T follicular helper cell (primary cell): Measurements from ENCODE around the gene PRR36.

Experiments used
- DNase-seq: peaks from one replicate; pipeline ENCODE4 v3.0.0-alpha.2; 2020; ENCODE audit warnings: low read depth

Gene PRR36

GRCh38 chr19:7872306-7873204 lies 1.6 kb downstream of the PRR36 start:
- DNase-seq = no peak

- DNase-seq = peak; percentile 90
Measured at GRCh38 chr19:7871437-7872305, 2.5 kb downstream of the PRR36 start.

GRCh38 chr19:7870571-7871436 lies 3.4 kb downstream of the PRR36 start:
- peak; percentile 45 for DNase-seq

- DNase-seq = peak; percentile 58
Measured at GRCh38 chr19:7869910-7870511, 4.2 kb downstream of the PRR36 start.

GRCh38 chr19:7869453-7869909 lies 4.7 kb downstream of the PRR36 start:
- DNase-seq = peak; percentile 78

GRCh38 chr19:7868671-7869452 lies 5.3 kb downstream of the PRR36 start:
- DNase-seq = peak; percentile 75

GRCh38 chr19:7868326-7868670 lies 5.9 kb downstream of the PRR36 start:
- no peak for DNase-seq

GRCh38 chr19:7867092-7867844 lies 6.9 kb downstream of the PRR36 start:
- DNase-seq = no peak

GRCh38 chr19:7866399-7867091 lies 7.6 kb downstream of the PRR36 start:
- DNase-seq = no peak

GRCh38 chr19:7865262-7865911 lies 8.8 kb downstream of the PRR36 start:
- no peak for DNase-seq

GRCh38 chr19:7864690-7865074 lies 9.5 kb downstream of the PRR36 start:
- DNase-seq = no peak

GRCh38 chr19:7863971-7864689 lies 10.1 kb downstream of the PRR36 start:
- DNase-seq = no peak

- DNase-seq = no peak
Measured at GRCh38 chr19:7863157-7863970, 10.8 kb downstream of the PRR36 start.

GRCh38 chr19:7862413-7862951 lies 11.7 kb downstream of the PRR36 start:
- DNase-seq = peak; percentile 73

- no peak for DNase-seq
Measured at GRCh38 chr19:7861619-7862412, 12.4 kb downstream of the PRR36 start.
